NCI-H2227 (cell line): ENCODE results near the gene HNRNPUL2.
A peak's percentile ranks its signal among the peaks of the same experiment; 100 is the strongest.

Source experiments
- DNase-seq: peaks from one replicate; lab custom pipeline; 2025; ENCODE audit not compliant: unreplicated experiment; lab: John Stamatoyannopoulos, UW

HNRNPUL2 gene

GRCh38 chr11:62727872-62728170, 564 bp upstream of the HNRNPUL2 start:
- peak; percentile 99 for DNase-seq

GRCh38 chr11:62726915-62727164, 417 bp downstream of the HNRNPUL2 start:
- no peak for DNase-seq

- peak; percentile 50 for DNase-seq
Observed at GRCh38 chr11:62726156-62726914, 922 bp downstream of the HNRNPUL2 start.

- DNase-seq = no peak
Observed at GRCh38 chr11:62725646-62726045, 1.6 kb downstream of the HNRNPUL2 start.

- DNase-seq = peak; percentile 39
Observed at GRCh38 chr11:62724171-62724570, 3.1 kb downstream of the HNRNPUL2 start.

GRCh38 chr11:62721994-62722393, 5.3 kb downstream of the HNRNPUL2 start:
- no peak for DNase-seq

GRCh38 chr11:62719302-62719978, 7.8 kb downstream of the HNRNPUL2 start:
- DNase-seq = no peak

- DNase-seq = no peak
Observed at GRCh38 chr11:62716816-62717215, 10.4 kb downstream of the HNRNPUL2 start.

GRCh38 chr11:62716206-62716605, 11.1 kb downstream of the HNRNPUL2 start:
- no peak for DNase-seq

- DNase-seq = no peak
Observed at GRCh38 chr11:62715150-62716130, 11.8 kb downstream of the HNRNPUL2 start.

- DNase-seq = no peak
Observed at GRCh38 chr11:62713343-62713742, 13.9 kb downstream of the HNRNPUL2 start.

GRCh38 chr11:62712861-62713260, 14.4 kb downstream of the HNRNPUL2 start:
- DNase-seq = no peak

GRCh38 chr11:62712276-62712812, 14.9 kb downstream of the HNRNPUL2 start:
- no peak for DNase-seq

GRCh38 chr11:62710001-62710345, 17.3 kb downstream of the HNRNPUL2 start:
- DNase-seq = no peak

GRCh38 chr11:62709247-62710000, 17.8 kb downstream of the HNRNPUL2 start:
- peak; percentile 99 for DNase-seq

- DNase-seq = no peak
Observed at GRCh38 chr11:62708793-62709192, 18.5 kb downstream of the HNRNPUL2 start.

- DNase-seq = peak; percentile 27
Observed at GRCh38 chr11:62708392-62708791, 18.9 kb downstream of the HNRNPUL2 start.

GRCh38 chr11:62707277-62707861, 19.9 kb downstream of the HNRNPUL2 start, which contains the start of the genes BSCL2 and GNG3:
Gene BSCL2 (minus strand): TSS chr11:62707424. CDS start chr11:62707195, 229 bp downstream.
Gene GNG3 (plus strand): TSS chr11:62707676. CDS start chr11:62708296, 620 bp downstream.
- DNase-seq = peak; percentile 98

GRCh38 chr11:62706850-62707247, 20.4 kb downstream of the HNRNPUL2 start:
- no peak for DNase-seq
